HFFc6 (cell line): ENCODE results near the gene ZNF330. TPM values are rescaled to one million over a fixed set of nuclear protein-coding genes. Genes with fewer than 3 reads are reported as not detected.
"Not testable (repeated sequence)": the region's sequence is repeated elsewhere in the genome, so short reads cannot be mapped to it uniquely, and the experiment has no call there.

ENCODE experiments used
- DNase-seq: peaks from one replicate; pipeline ENCODE4 v3.0.0-alpha.2; 2018
- H3K27ac Mint-ChIP-seq: 2 replicates; pipeline ENCODE4 v1.8.0; 2020; ENCODE audit warnings: mild to moderate bottlenecking, mixed read lengths
- H3K27me3 Mint-ChIP-seq: 2 replicates; pipeline ENCODE4 v1.8.0; 2021; ENCODE audit warnings: mild to moderate bottlenecking, moderate library complexity, mixed read lengths; ENCODE audit not compliant: insufficient read depth
- H3K36me3 Mint-ChIP-seq: 2 replicates; pipeline ENCODE4 v1.8.0; 2021; ENCODE audit warnings: low read depth, mixed read lengths
- H3K4me1 Mint-ChIP-seq: 2 replicates; pipeline ENCODE4 v1.8.0; 2020; ENCODE audit warnings: low read depth, mixed read lengths
- H3K4me3 Mint-ChIP-seq: 2 replicates; pipeline ENCODE4 v1.8.0; 2020; ENCODE audit warnings: mild to moderate bottlenecking, moderate library complexity, mixed read lengths
- H3K9me3 Mint-ChIP-seq: 2 replicates; pipeline ENCODE4 v1.8.0; 2020; ENCODE audit warnings: mild to moderate bottlenecking, mixed read lengths
- total RNA-seq, 6 experiments: library from RNA; stranded (reverse); fragmentation: NEBNext Ultra II Directional; extraction: Animal tissue kit (Norgen Biotek cat#: 25700); gene quantifications; 2 replicates in 1 of 6; 3 replicates in 5 of 6; pipeline ENCODE4 v1.2.3, GENCODE V29; 2021
- TF ChIP-seq, protein P1 (sequence below): fragments of 200-600 bp; sonication (generic); IDR thresholded peaks from 2 replicates; pipeline ENCODE4 v1.5.0; 2021; ENCODE audit warnings: antibody characterized with exemption, mild to moderate bottlenecking

Gene ZNF330
- total RNA-seq, 6 experiments from 2014 or later = 39.4 to 48.8 (median 42.2) TPM

GRCh38 chr4:141216002-141216761 is 4.5 kb upstream of the ZNF330 start:
- TF ChIP-seq, protein P1, sequence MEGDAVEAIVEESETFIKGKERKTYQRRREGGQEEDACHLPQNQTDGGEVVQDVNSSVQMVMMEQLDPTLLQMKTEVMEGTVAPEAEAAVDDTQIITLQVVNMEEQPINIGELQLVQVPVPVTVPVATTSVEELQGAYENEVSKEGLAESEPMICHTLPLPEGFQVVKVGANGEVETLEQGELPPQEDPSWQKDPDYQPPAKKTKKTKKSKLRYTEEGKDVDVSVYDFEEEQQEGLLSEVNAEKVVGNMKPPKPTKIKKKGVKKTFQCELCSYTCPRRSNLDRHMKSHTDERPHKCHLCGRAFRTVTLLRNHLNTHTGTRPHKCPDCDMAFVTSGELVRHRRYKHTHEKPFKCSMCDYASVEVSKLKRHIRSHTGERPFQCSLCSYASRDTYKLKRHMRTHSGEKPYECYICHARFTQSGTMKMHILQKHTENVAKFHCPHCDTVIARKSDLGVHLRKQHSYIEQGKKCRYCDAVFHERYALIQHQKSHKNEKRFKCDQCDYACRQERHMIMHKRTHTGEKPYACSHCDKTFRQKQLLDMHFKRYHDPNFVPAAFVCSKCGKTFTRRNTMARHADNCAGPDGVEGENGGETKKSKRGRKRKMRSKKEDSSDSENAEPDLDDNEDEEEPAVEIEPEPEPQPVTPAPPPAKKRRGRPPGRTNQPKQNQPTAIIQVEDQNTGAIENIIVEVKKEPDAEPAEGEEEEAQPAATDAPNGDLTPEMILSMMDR = no peak
- peaks cover 27% of the 10 kb centered on the region for H3K4me1 Mint-ChIP-seq
- no peak for DNase-seq
- H3K36me3 Mint-ChIP-seq = no peaks in the 10 kb centered on the region
- no peak overlapping the region for H3K4me3 Mint-ChIP-seq
- peaks cover 1% of the 10 kb centered on the region for H3K27me3 Mint-ChIP-seq
- H3K27ac Mint-ChIP-seq = no peak overlapping the region
- peaks cover 4% of the 10 kb centered on the region; the same call in 1 of the 2 replicates for H3K9me3 Mint-ChIP-seq

- no peak for DNase-seq
- TF ChIP-seq, protein P1 = no peak
- Mint-ChIP-seq H3K4me3 (peak overlapping the region; percentile 98), H3K4me1 (peaks cover 48% of the 10 kb centered on the region), H3K36me3 (peaks cover 30% of the 10 kb centered on the region), H3K27ac (peak overlapping the region; percentile 94; the same call in 1 of the 2 replicates), H3K9me3 (no peaks in the 10 kb centered on the region), H3K27me3 (no peaks in the 10 kb centered on the region; the same call in 1 of the 2 replicates)
Measured at GRCh38 chr4:141220271-141220670, 424 bp upstream of the ZNF330 start.

DNA sequence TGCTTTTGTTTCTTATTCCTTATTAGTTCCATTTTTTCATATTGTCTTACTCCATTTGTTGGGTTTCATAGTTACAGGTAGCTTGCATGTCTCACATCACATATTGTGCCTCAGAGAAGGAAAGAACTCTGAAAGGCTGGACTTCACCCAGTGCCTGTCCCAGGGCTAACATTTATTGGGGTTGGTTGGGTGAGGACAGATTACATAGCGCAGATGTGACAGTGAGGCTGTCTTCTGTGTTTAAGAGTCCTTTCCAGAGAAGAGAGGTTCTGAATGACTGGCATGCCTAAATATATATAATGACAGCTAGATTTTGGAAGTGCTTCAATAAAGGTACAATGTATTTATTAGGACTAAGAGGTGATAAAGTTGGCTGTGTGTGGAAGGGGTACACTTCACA is 2.7 kb downstream of the ZNF330 start:
- Mint-ChIP-seq H3K4me1 (peaks cover 41% of the 10 kb centered on the region), H3K4me3 (no peak overlapping the region; the same call in 1 of the 2 replicates), H3K27ac (no peak overlapping the region), H3K9me3 (no peaks in the 10 kb centered on the region), H3K36me3 (peaks cover 52% of the 10 kb centered on the region), H3K27me3 (no peaks in the 10 kb centered on the region; the same call in 1 of the 2 replicates)
- DNase-seq = no peak
- TF ChIP-seq, protein P1 = no peak

DNA sequence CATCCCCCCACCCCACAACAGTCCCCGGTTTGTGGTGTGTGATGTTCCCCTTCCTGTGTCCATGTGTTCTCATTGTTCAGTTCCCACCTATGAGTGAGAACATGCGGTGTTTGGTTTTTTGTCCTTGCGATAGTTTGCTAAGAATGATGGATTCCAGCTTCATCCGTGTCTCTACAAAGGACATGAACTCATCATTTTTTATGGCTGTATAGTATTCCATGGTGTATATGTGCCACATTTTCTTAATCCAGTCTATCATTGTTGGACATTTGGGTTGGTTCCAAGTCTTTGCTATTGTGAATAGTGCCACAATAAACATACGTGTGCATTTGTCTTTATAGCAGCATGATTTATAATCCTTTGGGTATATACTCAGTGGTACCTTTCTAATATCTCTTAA is 6.6 kb downstream of the ZNF330 start:
- H3K27me3 Mint-ChIP-seq, H3K27ac Mint-ChIP-seq, DNase-seq, H3K4me3 Mint-ChIP-seq, H3K9me3 Mint-ChIP-seq: not testable (repeated sequence)
- H3K36me3 Mint-ChIP-seq = peaks cover 68% of the 10 kb centered on the region
- peaks cover 18% of the 10 kb centered on the region for H3K4me1 Mint-ChIP-seq

- no peak for DNase-seq
- H3K36me3 Mint-ChIP-seq = peaks cover 66% of the 10 kb centered on the region
- peaks cover 9% of the 10 kb centered on the region for H3K4me1 Mint-ChIP-seq
- no peaks in the 10 kb centered on the region for H3K27me3 Mint-ChIP-seq
- TF ChIP-seq, protein P1 = no peak
- no peak overlapping the region for H3K4me3 Mint-ChIP-seq
- H3K9me3 Mint-ChIP-seq = no peaks in the 10 kb centered on the region
- no peak overlapping the region for H3K27ac Mint-ChIP-seq
Measured at GRCh38 chr4:141229408-141230101, 8.9 kb downstream of the ZNF330 start.

GRCh38 chr4:141233673-141234072 is 13.0 kb downstream of the ZNF330 start:
- Mint-ChIP-seq H3K4me1 (peaks cover 29% of the 10 kb centered on the region), H3K4me3 (no peak overlapping the region), H3K27ac (no peak overlapping the region), H3K36me3 (peaks cover 54% of the 10 kb centered on the region), H3K27me3 (no peaks in the 10 kb centered on the region), H3K9me3 (no peaks in the 10 kb centered on the region)
- no peak for DNase-seq
- TF ChIP-seq, protein P1 = no peak
